ENCODE data around the gene VPS13D. TPM values are rescaled to one million over a fixed set of nuclear protein-coding genes. Genes with fewer than 3 reads are reported as not detected.

VPS13D gene
- total RNA-seq, 4 donors from 2014 or later: 137 to 238 (median 191) TPM

DNA sequence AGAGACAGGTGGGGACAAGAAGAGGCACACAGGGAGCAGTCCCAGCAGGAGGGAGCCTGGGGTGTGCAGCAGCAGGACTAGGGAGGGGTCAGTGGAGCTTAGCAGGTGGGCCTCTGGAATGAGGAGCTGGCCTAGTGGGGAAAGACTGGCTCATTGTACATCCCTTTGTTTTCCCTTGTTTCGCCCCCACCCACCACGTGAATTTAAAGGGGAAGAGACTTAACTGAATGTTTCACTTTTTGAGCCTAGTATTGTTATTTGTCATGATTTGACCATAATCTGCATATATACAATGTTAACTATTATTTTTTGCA lies 206.5 kb downstream of the VPS13D start:
- Histone ChIP-seq H3K27ac (peak overlapping the region in 2 of 3 donors; percentile 79 to 88), H3K4me3 (replicated peaks in 1 of 3) (no peak overlapping the region), H3K4me1 (peaks cover 32 to 52% of the 10 kb centered on the region in 2 donors), H3K9me3 (no peaks in the 10 kb centered on the region), H3K36me3 (no peaks in the 10 kb centered on the region), H3K27me3 (no peaks in the 10 kb centered on the region)
- 81 to 88% methylated on average over 2 of the region's 2 CpGs for WGBS, 2 donors
- intact Hi-C loops (cut with DNase I): no loop called here
- DNase-seq: no peak
- TF ChIP-seq POLR2A (IDR thresholded peaks at IDR 0.05): no peak
- TF ChIP-seq, protein P1, sequence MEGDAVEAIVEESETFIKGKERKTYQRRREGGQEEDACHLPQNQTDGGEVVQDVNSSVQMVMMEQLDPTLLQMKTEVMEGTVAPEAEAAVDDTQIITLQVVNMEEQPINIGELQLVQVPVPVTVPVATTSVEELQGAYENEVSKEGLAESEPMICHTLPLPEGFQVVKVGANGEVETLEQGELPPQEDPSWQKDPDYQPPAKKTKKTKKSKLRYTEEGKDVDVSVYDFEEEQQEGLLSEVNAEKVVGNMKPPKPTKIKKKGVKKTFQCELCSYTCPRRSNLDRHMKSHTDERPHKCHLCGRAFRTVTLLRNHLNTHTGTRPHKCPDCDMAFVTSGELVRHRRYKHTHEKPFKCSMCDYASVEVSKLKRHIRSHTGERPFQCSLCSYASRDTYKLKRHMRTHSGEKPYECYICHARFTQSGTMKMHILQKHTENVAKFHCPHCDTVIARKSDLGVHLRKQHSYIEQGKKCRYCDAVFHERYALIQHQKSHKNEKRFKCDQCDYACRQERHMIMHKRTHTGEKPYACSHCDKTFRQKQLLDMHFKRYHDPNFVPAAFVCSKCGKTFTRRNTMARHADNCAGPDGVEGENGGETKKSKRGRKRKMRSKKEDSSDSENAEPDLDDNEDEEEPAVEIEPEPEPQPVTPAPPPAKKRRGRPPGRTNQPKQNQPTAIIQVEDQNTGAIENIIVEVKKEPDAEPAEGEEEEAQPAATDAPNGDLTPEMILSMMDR (IDR thresholded peaks at IDR 0.05): no peak

DNA sequence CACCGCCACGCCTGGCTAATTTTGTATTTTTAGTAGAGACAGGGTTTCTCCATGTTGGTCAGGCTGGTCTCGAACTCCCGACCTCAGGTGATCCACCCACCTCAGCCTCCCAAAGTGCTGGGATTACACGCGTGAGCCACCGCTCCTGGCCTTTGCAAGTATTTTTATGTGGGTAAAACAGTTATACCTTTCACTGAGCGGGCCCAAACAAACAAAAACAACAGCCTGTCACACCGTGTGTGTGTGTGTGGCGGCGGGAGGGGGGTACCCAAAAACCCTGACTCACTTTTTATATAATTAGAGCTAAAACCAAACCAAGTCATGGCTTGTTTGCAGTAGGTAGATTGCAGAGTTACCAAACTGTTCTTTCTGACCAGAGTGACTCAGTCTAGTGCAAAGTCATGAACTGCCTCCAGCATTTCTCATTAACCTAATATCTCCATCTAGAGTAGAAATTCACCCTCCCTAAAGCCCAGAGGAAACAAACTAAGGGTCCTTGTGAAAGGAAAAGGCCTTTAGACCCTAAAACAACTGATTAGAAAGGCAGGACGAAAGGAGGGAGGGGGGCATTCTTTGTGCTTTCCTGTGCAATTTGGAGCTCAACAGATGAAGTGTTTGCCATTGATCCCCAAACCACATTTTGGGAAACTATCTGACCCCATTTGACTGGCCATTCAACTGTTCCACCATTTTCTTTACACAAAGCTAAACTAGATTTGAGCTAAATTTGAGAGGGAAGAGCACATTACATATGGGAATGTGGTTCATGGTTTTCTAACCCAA lies 207.2 kb downstream of the VPS13D start:
- TF ChIP-seq, protein P1 (IDR thresholded peaks at IDR 0.05): no peak
- TF ChIP-seq POLR2A (IDR thresholded peaks at IDR 0.05): no peak
- intact Hi-C loops (cut with DNase I): no loop called here
- no peak for DNase-seq
- peak overlapping the region in 1 of 3 donors; percentile 24 for H3K27ac ChIP-seq
- H3K27me3 ChIP-seq: no peaks in the 10 kb centered on the region
- no peaks in the 10 kb centered on the region for H3K9me3 ChIP-seq
- 92 to 94% methylated on average over 12 of the region's 12 CpGs for WGBS, 2 donors
- peaks cover 32 to 52% of the 10 kb centered on the region in 2 donors for H3K4me1 ChIP-seq
- no peaks in the 10 kb centered on the region for H3K36me3 ChIP-seq
- H3K4me3 ChIP-seq (replicated peaks in 1 of 3): no peak overlapping the region

DNA sequence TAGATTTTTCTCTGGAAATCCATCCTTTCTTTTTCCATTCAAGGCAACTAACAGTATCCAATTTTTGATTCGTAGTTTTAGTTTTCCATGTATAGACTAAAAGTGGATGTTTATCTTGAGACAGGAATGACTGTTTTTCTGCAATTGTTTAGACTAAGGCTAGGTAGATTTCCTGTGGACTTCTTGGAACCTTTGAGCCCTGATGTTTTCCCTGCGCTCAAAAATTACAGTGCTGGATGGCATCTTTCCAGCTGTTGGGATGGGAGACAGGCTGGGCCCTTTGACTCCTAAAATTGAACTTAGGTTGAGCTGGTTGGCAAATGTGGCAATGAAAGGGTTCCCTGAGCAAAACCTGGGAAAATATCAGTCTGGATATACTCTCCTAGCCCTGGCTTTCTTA lies 207.8 kb downstream of the VPS13D start:
- no peaks in the 10 kb centered on the region for H3K9me3 ChIP-seq
- H3K4me3 ChIP-seq (replicated peaks in 1 of 3): no peak overlapping the region
- DNase-seq: no peak
- peaks cover 32 to 48% of the 10 kb centered on the region in 2 donors for H3K4me1 ChIP-seq
- WGBS, 2 donors: 90 to 92% methylated on average over 2 of the region's 2 CpGs
- intact Hi-C loops (cut with DNase I): no loop called here
- no peaks in the 10 kb centered on the region for H3K36me3 ChIP-seq
- no peaks in the 10 kb centered on the region for H3K27me3 ChIP-seq
- H3K27ac ChIP-seq: peak overlapping the region in 1 of 3 donors; percentile 17
- TF ChIP-seq, protein P1 (IDR thresholded peaks at IDR 0.05): no peak
- no peak for TF ChIP-seq POLR2A (IDR thresholded peaks at IDR 0.05)

DNA sequence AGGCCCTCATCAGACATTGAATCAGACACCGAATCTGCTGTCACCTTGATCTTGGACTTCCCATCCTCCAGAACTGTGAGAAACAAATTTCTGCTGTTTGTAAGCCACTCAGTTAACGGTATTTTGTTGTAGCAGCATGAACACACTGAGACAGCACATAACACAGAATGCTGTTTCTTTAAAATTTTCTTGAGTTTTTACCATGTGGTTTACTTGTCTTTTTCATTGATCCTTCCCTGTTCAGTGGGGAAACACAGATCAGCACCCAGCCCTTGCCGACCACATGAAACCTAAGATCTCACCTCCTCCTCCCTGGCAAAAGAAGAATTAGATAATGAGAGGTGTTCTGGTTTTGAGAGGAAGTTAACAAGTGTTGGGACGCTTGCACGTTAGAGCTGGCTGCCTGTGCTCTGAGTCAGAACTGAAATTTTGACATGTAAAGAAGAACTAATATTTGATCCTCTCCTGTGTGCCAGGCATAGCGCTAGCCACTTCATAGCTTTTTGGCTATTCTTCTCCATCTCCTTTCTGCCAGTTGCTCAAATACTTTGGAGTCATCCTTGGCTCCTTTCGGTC lies 208.6 kb downstream of the VPS13D start:
- TF ChIP-seq, protein P1 (IDR thresholded peaks at IDR 0.05): no peak
- TF ChIP-seq POLR2A (IDR thresholded peaks at IDR 0.05): no peak
- H3K27me3 ChIP-seq: no peaks in the 10 kb centered on the region
- H3K27ac ChIP-seq: peak overlapping the region in 1 of 3 donors; percentile 17
- H3K9me3 ChIP-seq: no peaks in the 10 kb centered on the region
- peaks cover 24 to 40% of the 10 kb centered on the region in 2 donors for H3K4me1 ChIP-seq
- no peaks in the 10 kb centered on the region for H3K36me3 ChIP-seq
- intact Hi-C loops (cut with DNase I): no loop called here
- H3K4me3 ChIP-seq (replicated peaks in 1 of 3): no peak overlapping the region
- WGBS, 2 donors: 89 to 93% methylated on average over 7 of the region's 7 CpGs
- no peak for DNase-seq

DNA sequence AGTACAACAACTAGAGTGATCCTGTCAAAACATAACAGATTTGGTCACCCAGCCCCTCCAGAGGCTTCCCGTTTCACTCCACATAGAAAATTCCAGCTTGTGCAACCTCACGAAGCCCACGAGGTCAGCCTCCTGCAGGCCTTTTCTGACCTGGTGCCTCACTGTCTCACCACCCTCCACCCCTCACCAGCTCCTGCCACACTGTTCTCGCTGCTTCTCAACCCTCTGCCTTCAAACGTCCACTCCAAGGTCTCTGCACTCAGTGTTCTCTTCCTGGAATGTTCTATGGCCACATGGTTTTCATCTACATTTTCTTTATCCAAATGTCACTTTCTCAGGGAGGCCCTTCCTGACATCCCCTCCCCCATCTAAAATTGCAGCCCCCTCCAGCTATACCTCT lies 209.2 kb downstream of the VPS13D start:
- WGBS, 2 donors: 76 to 81% methylated on average over 5 of the region's 5 CpGs
- Histone ChIP-seq H3K4me3 (replicated peaks in 1 of 3) (no peak overlapping the region), H3K27ac (peak overlapping the region in 1 of 3 donors; percentile 17), H3K36me3 (no peaks in the 10 kb centered on the region), H3K4me1 (peaks cover 18 to 34% of the 10 kb centered on the region in 2 donors), H3K9me3 (no peaks in the 10 kb centered on the region), H3K27me3 (no peaks in the 10 kb centered on the region)
- TF ChIP-seq, protein P1 (IDR thresholded peaks at IDR 0.05): no peak
- no peak for TF ChIP-seq POLR2A (IDR thresholded peaks at IDR 0.05)
- intact Hi-C loops (cut with DNase I): no loop called here
- no peak for DNase-seq

Data from thyroid gland (tissue), 4 donors.